GM12873 (cell line): ENCODE results near the gene MGST1.

ENCODE experiments used
- CTCF ChIP-seq: IDR thresholded peaks from 2 replicates; pipeline ENCODE4 v1.5.1; 2012; ENCODE audit warnings: low read depth, mild to moderate bottlenecking, moderate library complexity, low read length, control low read depth; ENCODE audit not compliant: insufficient read depth; ENCODE audit errors: missing control alignments

Gene MGST1

GRCh38 chr12:16407346-16407745 lies 59.9 kb downstream of the MGST1 start:
- no peak for TF ChIP-seq CTCF
